GM23248 (cell line): Measurements from ENCODE around the gene MTG2. TPM values are rescaled to one million over a fixed set of nuclear protein-coding genes. Genes with fewer than 3 reads are reported as not detected.

Experiments
- DNase-seq: peaks from one replicate; pipeline ENCODE4 v3.0.0-alpha.2; 2015
- H2AFZ ChIP-seq: fragments of 200-600 bp; sonication (generic); 2 replicates; pipeline ENCODE4 v1.6.1; 2016; ENCODE audit warnings: antibody characterized with exemption
- H3F3A ChIP-seq: fragments of 200-600 bp; sonication (generic); 2 replicates; pipeline ENCODE4 v1.6.1; 2016; ENCODE audit warnings: mild to moderate bottlenecking, antibody characterized with exemption, mixed run types; ENCODE audit not compliant: insufficient read depth
- H3K27ac ChIP-seq: fragments of 200-600 bp; sonication (generic); 2 replicates; pipeline ENCODE4 v1.5.1; 2016; ENCODE audit warnings: mild to moderate bottlenecking
- H3K27me3 ChIP-seq: fragments of 200-600 bp; sonication (generic); replicated peaks from 2 replicates; pipeline ENCODE4 v1.6.1; 2016; ENCODE audit warnings: mild to moderate bottlenecking; ENCODE audit not compliant: insufficient read depth
- H3K36me3 ChIP-seq: fragments of 200-600 bp; sonication (generic); 2 replicates; pipeline ENCODE4 v1.6.1; 2016; ENCODE audit warnings: low read depth, mild to moderate bottlenecking
- H3K4me1 ChIP-seq: fragments of 200-600 bp; sonication (generic); 2 replicates; pipeline ENCODE4 v1.6.1; 2016; ENCODE audit warnings: mild to moderate bottlenecking; ENCODE audit not compliant: insufficient read depth
- H3K4me2 ChIP-seq: fragments of 200-600 bp; sonication (generic); one replicate; pipeline ENCODE4 v1.6.1; 2016; ENCODE audit warnings: mild to moderate bottlenecking; ENCODE audit not compliant: unreplicated experiment
- H3K4me3 ChIP-seq: fragments of 200-600 bp; sonication (generic); 2 replicates; pipeline ENCODE4 v1.5.1; 2016; ENCODE audit warnings: mild to moderate bottlenecking
- H3K79me2 ChIP-seq: fragments of 200-600 bp; sonication (generic); 2 replicates; pipeline ENCODE4 v1.6.1; 2016; ENCODE audit warnings: mild to moderate bottlenecking; ENCODE audit not compliant: insufficient read depth
- H3K9ac ChIP-seq: fragments of 200-600 bp; sonication (generic); 2 replicates; pipeline ENCODE4 v1.6.1; 2016; ENCODE audit warnings: mild to moderate bottlenecking
- H3K9me2 ChIP-seq: fragments of 200-600 bp; sonication (generic); 2 replicates; pipeline ENCODE4 v1.6.1; 2016; ENCODE audit warnings: mixed run types, mild to moderate bottlenecking, moderate library complexity; ENCODE audit not compliant: insufficient read depth
- H3K9me3 ChIP-seq: fragments of 200-600 bp; sonication (generic); one replicate; pipeline ENCODE4 v1.6.1; 2017; ENCODE audit warnings: low read depth
- H4K20me1 ChIP-seq: fragments of 200-600 bp; sonication (generic); 2 replicates; pipeline ENCODE4 v1.6.0; 2016; ENCODE audit not compliant: insufficient read depth
- EZH2 ChIP-seq: fragments of 200-600 bp; sonication (generic); IDR thresholded peaks from 2 replicates; pipeline ENCODE4 v1.6.1; 2018; ENCODE audit warnings: antibody characterized with exemption, mild to moderate bottlenecking; ENCODE audit not compliant: insufficient read depth, poor library complexity, severe bottlenecking
- EZH2phosphoT487 ChIP-seq: fragments of 200-600 bp; sonication (generic); IDR thresholded peaks from 2 replicates; pipeline ENCODE4 v1.6.1; 2018; ENCODE audit warnings: antibody characterized with exemption, moderate library complexity, mild to moderate bottlenecking, low read depth; ENCODE audit not compliant: insufficient read depth
- WGBS, 2 experiments: methylation state at CpG; one replicate each; pipeline ENCODE4 v1.1.6; 2015 to 2017; ENCODE audit warnings: low lambda C conversion rate in 2 of 2, low coverage in 1 of 2; ENCODE audit errors: missing lambda C conversion rate in 2 of 2; 5-methylcytosine and 5-hydroxymethylcytosine counted together
- in situ Hi-C: fragments of 300-500 bp; cut with MboI; formaldehyde crosslinking; loops from 2 replicates; pipeline ENCODE4 v1.15.0; 2020
- polyA plus RNA-seq: library from polyadenylated mRNA; unstranded; fragments of >200 nt; fragmentation: Nextera tagmentation; extraction: Ambion mirVana; gene quantifications from 2 replicates; pipeline ENCODE4 v1.2.1, GENCODE V29; 2016
- total RNA-seq: library from RNA; depleted of rRNA; stranded (reverse); fragments of >200 nt; shearing (Covaris generic); gene quantifications from 2 replicates; pipeline ENCODE4 v1.2.3, GENCODE V29; 2014

Gene MTG2
- total and polyA plus RNA-seq, 2 experiments from 2014 or later = 17.3 to 20.2 TPM

DNA sequence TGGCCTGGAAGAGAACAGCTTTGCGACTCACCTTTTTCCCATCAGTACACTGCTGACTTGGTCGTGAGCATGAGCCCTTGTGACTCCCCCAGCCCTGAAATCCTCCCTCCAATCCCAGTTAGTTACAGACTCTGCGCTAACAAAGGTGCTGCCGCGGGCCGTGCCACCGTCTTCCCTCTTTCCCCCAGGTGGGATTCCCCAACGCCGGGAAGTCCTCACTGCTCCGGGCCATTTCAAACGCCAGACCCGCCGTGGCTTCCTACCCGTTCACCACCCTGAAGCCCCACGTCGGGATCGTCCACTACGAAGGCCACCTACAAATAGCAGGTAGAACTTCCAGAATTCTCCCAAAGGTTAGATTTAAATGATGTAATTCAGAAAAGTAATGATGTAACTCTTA is 16.1 kb downstream of the MTG2 start:
- no peaks in the 10 kb centered on the region for H3K4me1 ChIP-seq
- no peaks in the 10 kb centered on the region for H3K9me3 ChIP-seq
- H3K27ac ChIP-seq = no peak overlapping the region
- H3K79me2 ChIP-seq = peaks cover 4% of the 10 kb centered on the region; the same call in 1 of the 2 replicates
- H4K20me1 ChIP-seq = no peaks in the 10 kb centered on the region
- no peak overlapping the region for H3K4me2 ChIP-seq
- H3F3A ChIP-seq = no peaks in the 10 kb centered on the region
- WGBS, 2 experiments = 98 to 99% methylated on average over 18 of the region's 18 CpGs
- TF ChIP-seq EZH2 (no peak), EZH2phosphoT487 (no peak)
- H3K27me3 ChIP-seq = no peaks in the 10 kb centered on the region
- peaks cover 25% of the 10 kb centered on the region for H3K36me3 ChIP-seq
- in situ Hi-C loops = no loop called here
- no peak for DNase-seq
- no peak overlapping the region for H2AFZ ChIP-seq
- H3K4me3 ChIP-seq = no peak overlapping the region
- H3K9me2 ChIP-seq = no peaks in the 10 kb centered on the region
- no peak overlapping the region for H3K9ac ChIP-seq

DNA sequence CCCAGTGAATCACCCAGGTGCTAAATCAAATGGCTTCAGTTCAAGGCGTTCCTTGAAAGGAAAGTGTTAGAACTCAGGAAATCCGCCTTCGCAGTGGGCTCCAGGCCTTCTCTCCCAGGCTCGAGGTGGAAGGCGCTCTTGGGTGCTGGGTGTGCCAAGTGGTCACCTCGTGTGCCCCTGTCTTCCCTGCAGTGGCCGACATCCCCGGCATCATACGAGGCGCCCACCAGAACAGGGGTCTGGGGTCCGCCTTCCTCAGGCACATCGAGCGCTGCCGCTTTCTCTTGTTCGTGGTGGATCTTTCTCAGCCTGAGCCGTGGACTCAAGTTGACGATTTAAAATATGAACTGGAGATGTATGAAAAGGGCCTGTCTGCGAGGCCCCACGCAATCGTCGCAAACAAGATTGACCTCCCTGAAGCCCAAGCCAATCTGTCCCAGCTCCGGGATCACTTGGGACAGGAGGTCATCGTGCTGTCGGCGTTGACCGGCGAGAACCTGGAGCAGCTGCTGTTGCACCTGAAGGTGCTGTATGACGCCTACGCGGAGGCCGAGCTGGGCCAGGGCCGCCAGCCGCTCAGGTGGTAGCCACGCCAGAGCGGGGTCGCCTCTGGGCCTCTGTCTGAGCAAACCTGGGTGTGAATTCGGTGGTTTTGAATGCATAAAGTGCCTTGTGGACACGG is 17.8 kb downstream of the MTG2 start:
- Histone ChIP-seq H3K9me2 (no peaks in the 10 kb centered on the region), H4K20me1 (no peaks in the 10 kb centered on the region), H3K4me1 (no peaks in the 10 kb centered on the region), H2AFZ (no peak overlapping the region), H3K9ac (no peak overlapping the region), H3K79me2 (no peaks in the 10 kb centered on the region), H3K27ac (no peak overlapping the region), H3K36me3 (peaks cover 25% of the 10 kb centered on the region), H3F3A (no peaks in the 10 kb centered on the region), H3K27me3 (no peaks in the 10 kb centered on the region), H3K4me3 (no peak overlapping the region), H3K9me3 (no peaks in the 10 kb centered on the region), H3K4me2 (no peak overlapping the region)
- TF ChIP-seq EZH2phosphoT487 = no peak
- TF ChIP-seq EZH2 = no peak
- in situ Hi-C loops = no loop called here
- DNase-seq = no peak
- WGBS, 2 experiments = 92 to 93% methylated on average over 38 of the region's 38 CpGs

DNA sequence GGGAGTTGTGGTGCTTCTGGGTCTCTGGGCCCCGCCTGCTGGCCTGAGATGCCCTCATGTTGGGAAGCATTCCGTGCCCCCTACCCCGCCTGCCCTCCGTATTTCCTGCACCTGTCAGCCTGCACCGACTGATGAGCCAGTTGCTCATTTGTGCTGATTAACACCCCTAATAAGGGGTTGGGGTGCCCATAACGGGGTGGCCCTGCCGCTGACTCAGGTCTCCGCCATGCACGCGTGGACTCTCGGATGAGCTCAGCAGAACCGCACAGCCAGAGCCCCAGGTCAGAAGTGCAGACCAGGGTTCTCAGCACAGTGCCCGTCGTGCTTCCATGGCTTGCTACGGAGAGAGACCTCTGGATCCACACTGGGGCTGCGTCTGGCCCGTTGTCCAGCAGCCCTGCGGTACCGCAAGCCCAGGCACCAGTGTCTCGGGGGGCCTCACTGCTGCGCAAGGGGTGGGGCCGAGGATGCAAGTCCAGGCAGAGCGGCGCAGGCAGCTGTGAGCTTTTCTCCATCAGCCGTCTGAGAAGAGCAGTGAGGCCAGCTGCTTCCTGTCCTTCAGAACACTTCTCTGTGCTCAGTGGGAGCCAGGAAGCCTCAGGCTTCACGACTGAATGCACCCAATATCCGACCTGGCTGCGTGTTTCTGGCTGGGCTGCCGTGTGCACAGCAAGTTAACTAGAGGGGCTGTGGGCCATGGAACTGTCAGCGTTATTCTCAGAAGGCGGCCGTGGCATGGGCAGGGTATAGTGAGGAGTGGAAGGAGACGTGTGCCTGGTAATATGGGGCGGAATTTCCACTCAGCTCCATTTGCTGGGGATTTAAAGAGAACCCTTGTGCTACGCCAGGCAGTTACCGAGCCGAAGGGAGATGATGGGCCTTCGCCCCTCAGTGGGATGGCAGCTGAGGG is 18.6 kb downstream of the MTG2 start:
- no peaks in the 10 kb centered on the region for H3K9me2 ChIP-seq
- H2AFZ ChIP-seq = no peak overlapping the region
- no peaks in the 10 kb centered on the region for H3K9me3 ChIP-seq
- in situ Hi-C loops = no loop called here
- H3K27ac ChIP-seq = no peak overlapping the region
- H4K20me1 ChIP-seq = no peaks in the 10 kb centered on the region
- no peaks in the 10 kb centered on the region for H3K79me2 ChIP-seq
- H3K27me3 ChIP-seq = no peaks in the 10 kb centered on the region
- H3K36me3 ChIP-seq = peaks cover 25% of the 10 kb centered on the region
- H3K4me2 ChIP-seq = no peak overlapping the region
- DNase-seq = no peak
- H3F3A ChIP-seq = no peaks in the 10 kb centered on the region
- no peaks in the 10 kb centered on the region for H3K4me1 ChIP-seq
- no peak overlapping the region for H3K9ac ChIP-seq
- no peak overlapping the region for H3K4me3 ChIP-seq
- TF ChIP-seq EZH2 (no peak), EZH2phosphoT487 (no peak)
- 92 to 95% methylated on average over 37 to 38 of the region's 38 CpGs for WGBS, 2 experiments

DNA sequence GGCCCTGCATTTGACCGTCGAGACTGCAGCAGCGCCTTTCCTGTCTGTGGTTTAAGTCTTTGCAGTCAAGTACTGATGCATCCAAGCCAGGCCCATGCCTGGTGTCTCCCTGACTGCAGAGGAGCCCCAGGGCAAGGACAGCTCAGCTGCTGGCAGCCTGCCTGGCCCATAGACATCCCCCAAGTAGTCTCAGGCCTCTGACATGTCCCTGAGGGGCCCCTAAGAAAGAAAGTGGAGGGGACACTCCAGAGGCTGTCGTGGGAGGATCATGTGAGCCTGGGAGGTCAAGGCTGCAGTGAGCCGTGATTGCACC is 19.2 kb downstream of the MTG2 start:
- H3K27ac ChIP-seq = no peak overlapping the region
- no peak overlapping the region for H3K4me2 ChIP-seq
- TF ChIP-seq EZH2phosphoT487 (no peak), EZH2 (no peak)
- H2AFZ ChIP-seq = no peak overlapping the region
- H3K9me2 ChIP-seq = no peaks in the 10 kb centered on the region
- no peak overlapping the region for H3K4me3 ChIP-seq
- H4K20me1 ChIP-seq = no peaks in the 10 kb centered on the region
- H3K27me3 ChIP-seq = no peaks in the 10 kb centered on the region
- in situ Hi-C loops = no loop called here
- H3K79me2 ChIP-seq = no peaks in the 10 kb centered on the region
- no peak overlapping the region for H3K9ac ChIP-seq
- H3K36me3 ChIP-seq = peaks cover 25% of the 10 kb centered on the region
- peak; percentile 47 for DNase-seq
- no peaks in the 10 kb centered on the region for H3K9me3 ChIP-seq
- H3F3A ChIP-seq = no peaks in the 10 kb centered on the region
- 80 to 86% methylated on average over 5 of the region's 5 CpGs for WGBS, 2 experiments
- H3K4me1 ChIP-seq = no peaks in the 10 kb centered on the region
